ENCODE measurements around the gene WDR45B.

Gene WDR45B

DNA sequence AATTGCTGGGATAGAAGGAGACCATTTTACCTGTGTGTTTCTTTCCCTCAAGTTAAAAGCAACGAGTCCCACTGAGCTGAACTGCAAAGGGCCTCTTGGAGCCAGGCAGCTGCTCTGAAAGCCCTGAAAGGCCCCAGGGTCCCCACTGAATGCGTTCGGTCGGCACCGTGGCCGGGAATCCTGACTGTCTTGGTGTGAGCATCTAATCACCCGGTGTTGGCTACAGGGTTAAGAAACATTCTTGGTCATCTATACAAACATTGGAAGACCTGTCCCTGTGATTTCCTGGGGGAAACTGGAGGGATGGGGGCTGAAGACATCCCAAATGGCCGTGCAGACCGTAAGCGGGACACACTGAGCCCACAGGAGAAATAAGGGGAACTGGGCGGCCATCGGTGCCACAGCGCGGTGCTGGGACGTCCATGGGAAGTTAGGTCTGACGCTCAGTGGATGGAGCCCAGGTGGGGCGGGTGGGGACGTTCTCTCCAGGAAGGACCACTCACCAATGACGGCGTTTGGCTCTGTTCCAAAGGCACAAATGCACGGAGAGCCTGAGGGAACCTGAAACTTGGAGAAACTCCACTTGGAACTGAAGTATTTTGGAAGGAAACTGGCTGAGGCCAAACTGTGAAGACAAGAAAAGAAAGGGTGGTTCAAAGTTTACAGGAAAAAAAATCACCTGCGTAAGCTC is 32.1 kb downstream of the WDR45B start:
- Histone ChIP-seq H3K4me3 (no peak overlapping the region), H3K9me3 (no peaks in the 10 kb centered on the region), H3K36me3 (replicated peaks) (peaks cover 64% of the 10 kb centered on the region), H3K4me1 (no peaks in the 10 kb centered on the region), H3K27me3 (ENCODE audit: low read depth) (no peaks in the 10 kb centered on the region)
- in situ Hi-C loops (cut with MboI; ENCODE audit: low sequenced_read_pairs), result no loop called here
- DNase-seq (ENCODE audit: low spot score in 2 of 2), result no peak

DNA sequence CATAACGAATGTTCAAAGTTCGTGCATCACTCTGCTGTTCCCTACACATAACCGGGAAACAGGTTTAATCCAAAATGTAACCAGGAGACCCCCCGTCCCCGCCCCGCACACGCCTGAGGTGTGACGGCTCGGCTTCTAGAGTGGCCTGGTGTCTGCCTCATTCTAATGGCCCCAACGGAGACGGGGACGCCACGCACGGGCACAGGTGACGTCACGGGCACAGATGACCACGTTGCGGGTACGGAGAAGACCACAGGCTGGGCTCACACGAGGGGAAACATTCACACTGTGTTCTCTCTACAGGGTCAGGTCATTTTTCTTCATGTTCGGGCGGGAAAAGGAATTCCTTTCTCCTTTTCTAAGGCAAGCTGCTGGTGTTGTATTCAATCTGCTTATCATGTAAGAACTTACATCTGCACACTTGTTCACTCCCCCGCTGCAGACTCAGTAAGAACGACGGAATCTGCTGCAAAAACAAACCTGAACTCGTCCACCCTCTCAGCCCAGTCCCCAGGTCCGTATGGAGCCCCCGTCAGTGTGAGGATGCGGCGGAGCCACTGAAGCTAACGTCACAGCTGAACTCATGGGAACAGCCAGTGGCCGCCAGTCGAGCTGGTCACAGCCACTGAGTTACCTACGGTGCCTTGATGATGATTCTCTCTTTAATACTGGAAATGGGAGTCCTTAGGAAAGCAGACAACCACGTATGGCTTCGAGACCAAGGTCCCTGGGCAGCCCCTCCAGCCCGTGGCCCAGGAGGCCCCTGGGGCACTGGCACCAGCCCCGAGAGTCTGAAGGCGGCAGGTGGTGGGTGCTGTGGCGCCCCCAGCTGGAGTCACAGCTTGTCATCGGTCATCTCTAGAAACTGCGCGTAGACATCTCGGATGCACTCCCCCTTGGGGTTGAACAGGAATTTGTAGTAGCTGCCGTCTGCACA is 32.9 kb downstream of the WDR45B start:
- H3K4me1 ChIP-seq, result no peaks in the 10 kb centered on the region
- DNase-seq (ENCODE audit: low spot score in 2 of 2), result no peak
- no peaks in the 10 kb centered on the region for H3K9me3 ChIP-seq
- in situ Hi-C loops (cut with MboI; ENCODE audit: low sequenced_read_pairs), result no loop called here
- H3K4me3 ChIP-seq, result no peak overlapping the region
- peaks cover 56% of the 10 kb centered on the region for H3K36me3 ChIP-seq (replicated peaks)
- no peaks in the 10 kb centered on the region for H3K27me3 ChIP-seq (ENCODE audit: low read depth)

DNA sequence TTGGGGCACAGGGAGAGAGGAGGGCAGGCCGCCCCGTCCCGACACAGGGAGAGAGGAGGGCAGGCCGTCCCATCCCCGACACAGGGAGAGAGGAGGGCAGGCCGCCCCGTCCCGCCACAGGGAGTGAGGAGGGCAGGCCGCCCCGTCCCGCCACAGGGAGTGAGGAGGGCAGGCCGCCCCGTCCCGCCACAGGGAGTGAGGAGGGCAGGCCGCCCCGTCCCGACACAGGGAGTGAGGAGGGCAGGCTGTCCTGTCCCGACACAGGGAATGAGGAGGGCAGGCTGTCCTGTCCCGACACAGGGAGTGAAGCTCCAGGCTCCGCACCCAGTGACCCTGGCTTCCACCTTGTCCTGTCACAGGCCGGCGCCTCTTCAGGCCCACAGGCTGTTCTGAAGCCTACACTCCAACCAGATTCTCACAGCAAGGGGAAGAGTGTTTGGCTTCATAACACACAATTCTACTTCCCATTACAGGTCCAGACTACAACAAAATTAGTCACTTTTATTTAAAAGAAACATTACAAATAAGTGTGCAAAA is 34.1 kb downstream of the WDR45B start:
- H3K27me3 ChIP-seq (ENCODE audit: low read depth), result no peaks in the 10 kb centered on the region
- no peak for DNase-seq (ENCODE audit: low spot score in 2 of 2)
- H3K9me3 ChIP-seq, result no peaks in the 10 kb centered on the region
- no peaks in the 10 kb centered on the region for H3K4me1 ChIP-seq
- H3K36me3 ChIP-seq (replicated peaks), result peaks cover 50% of the 10 kb centered on the region
- in situ Hi-C loops (cut with MboI; ENCODE audit: low sequenced_read_pairs), result no loop called here
- H3K4me3 ChIP-seq, result no peak overlapping the region

DNA sequence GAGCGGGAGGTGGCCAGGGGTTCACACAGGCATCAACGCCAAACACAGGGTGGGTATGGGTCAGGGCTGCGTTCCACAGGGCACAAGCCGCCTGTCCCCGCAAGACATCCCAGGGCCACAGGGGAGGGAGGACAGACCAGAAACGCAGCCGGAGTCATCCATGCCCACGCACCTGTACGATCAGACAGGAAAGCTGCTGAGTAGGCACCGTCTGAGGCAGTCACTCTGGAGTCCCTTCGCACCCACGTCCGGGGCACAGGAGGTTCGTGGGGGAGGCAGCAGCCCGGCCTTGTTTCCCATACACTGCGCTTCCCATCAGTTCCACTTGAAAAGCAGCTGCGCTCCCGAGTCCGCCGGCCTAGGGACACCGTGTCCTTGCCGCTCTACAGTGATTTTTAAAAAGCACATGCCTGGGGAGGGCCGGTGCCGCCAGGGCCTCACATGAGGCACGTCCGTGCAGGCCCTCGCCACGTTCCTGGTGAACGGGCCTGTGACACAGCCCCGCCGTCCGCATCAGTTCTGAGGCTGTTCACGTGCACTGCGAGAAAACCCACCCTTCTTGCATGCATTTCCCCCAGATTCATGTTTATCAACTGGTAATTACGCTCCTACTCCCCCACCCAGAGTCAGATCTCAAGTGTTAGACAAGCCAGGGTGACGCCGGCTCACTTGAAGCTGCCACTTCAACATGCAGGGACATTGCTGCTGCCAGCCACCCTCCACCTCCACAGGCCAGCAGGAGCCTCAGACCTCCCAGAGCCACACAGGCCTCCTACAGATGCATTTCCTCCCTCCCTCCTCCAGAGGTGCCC is 34.8 kb downstream of the WDR45B start:
- Histone ChIP-seq H3K27me3 (ENCODE audit: low read depth) (no peaks in the 10 kb centered on the region), H3K4me3 (no peak overlapping the region), H3K4me1 (no peaks in the 10 kb centered on the region), H3K36me3 (replicated peaks) (peaks cover 43% of the 10 kb centered on the region), H3K9me3 (no peaks in the 10 kb centered on the region)
- in situ Hi-C loops (cut with MboI; ENCODE audit: low sequenced_read_pairs), result no loop called here
- DNase-seq (ENCODE audit: low spot score in 2 of 2), result no peak

DNA sequence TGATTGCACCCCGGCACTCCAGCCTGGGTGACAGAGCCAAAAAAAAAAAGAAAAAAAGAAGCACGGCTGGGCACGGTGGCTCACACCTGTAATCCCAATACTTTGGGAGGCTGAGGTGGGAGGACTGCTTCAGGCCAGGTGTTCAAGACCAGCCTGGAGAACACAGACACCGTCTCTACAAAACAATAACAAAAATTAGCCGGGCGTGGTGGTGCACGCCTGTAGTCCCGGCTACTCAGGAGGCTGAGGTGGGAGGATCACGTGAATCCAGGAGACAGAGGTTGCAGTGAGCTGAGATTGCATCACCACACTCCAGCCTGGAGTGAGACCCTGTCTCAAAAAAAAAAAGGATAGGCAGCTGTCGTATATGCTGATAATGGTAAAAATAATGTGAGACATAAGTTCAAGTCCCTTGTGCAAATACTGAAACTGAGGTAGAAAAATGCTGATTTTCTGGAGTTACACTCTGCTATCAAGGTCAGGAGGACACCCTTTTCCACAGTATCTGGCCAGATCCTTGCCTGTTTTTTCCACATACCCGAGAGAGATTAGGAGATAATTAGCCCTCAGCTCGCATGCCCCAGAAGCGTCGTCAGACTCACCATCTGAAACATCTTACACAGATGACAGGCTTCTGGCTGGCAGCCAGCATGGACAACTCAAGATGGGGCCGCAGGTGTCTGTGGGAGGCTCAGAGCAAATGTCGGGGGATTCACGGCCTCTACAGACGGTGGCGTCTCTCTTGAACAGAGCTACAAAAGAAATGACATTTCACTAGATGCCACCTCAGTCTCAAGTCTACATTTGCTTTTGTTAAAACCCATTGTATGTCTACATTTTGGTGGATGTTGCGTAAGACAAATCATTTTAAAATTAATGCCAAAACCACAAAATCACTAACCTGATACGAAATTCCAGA is 36.8 kb downstream of the WDR45B start:
- no peaks in the 10 kb centered on the region for H3K27me3 ChIP-seq (ENCODE audit: low read depth)
- H3K9me3 ChIP-seq, result no peaks in the 10 kb centered on the region
- peaks cover 29% of the 10 kb centered on the region for H3K36me3 ChIP-seq (replicated peaks)
- in situ Hi-C loops (cut with MboI; ENCODE audit: low sequenced_read_pairs), result no loop called here
- H3K4me1 ChIP-seq, result no peaks in the 10 kb centered on the region
- H3K4me3 ChIP-seq, result no peak overlapping the region
- DNase-seq (ENCODE audit: low spot score in 2 of 2), result peak in 1 of 2 experiments; percentile 41

DNA sequence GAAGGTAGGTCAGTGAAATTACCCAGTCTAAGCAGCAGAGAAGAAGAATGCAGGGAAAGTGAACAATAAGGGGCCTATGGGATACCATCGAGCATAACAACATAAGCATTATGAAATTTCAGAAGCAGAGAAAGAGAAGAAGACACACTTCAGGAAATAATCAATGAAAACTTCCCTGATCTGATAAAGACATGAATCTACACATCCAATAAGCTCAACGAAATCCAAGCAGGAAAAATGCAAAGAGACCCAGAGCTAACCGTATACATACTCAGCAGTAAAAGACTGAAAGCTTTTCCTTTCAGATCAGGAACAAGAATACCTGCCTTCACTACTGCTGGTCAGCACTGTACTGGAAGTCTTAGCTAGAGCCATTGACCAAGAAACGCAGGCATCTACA is 38.6 kb downstream of the WDR45B start:
- Histone ChIP-seq H3K4me3 (no peak overlapping the region), H3K27me3 (ENCODE audit: low read depth) (no peaks in the 10 kb centered on the region), H3K9me3 (no peaks in the 10 kb centered on the region), H3K4me1 (no peaks in the 10 kb centered on the region), H3K36me3 (replicated peaks) (peaks cover 21% of the 10 kb centered on the region)
- no peak for DNase-seq (ENCODE audit: low spot score in 2 of 2)
- in situ Hi-C loops (cut with MboI; ENCODE audit: low sequenced_read_pairs), result no loop called here

DNA sequence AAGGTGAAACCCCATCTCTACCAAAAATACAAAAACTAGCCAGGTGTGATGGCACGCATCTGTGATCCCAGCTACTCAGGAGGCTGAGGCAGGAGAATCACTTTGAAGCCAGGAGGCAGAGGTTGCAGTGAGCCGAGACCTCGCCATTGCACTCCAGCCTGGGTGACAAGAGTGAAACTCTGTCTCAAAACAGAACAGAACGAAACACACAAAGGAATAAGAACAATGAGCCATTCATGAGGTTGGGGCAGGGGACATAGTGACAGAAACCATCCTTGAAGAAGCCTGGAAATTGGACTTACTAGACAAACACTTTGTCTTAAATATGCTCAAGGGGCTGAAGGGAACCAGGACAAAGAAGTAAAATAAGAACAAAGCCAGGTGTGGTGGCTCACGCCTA is 39.4 kb downstream of the WDR45B start:
- no peak for DNase-seq (ENCODE audit: low spot score in 2 of 2)
- Histone ChIP-seq H3K4me3 (no peak overlapping the region), H3K4me1 (no peaks in the 10 kb centered on the region), H3K9me3 (no peaks in the 10 kb centered on the region), H3K27me3 (ENCODE audit: low read depth) (no peaks in the 10 kb centered on the region), H3K36me3 (replicated peaks) (peaks cover 20% of the 10 kb centered on the region)
- in situ Hi-C loops (cut with MboI; ENCODE audit: low sequenced_read_pairs), result no loop called here

DNA sequence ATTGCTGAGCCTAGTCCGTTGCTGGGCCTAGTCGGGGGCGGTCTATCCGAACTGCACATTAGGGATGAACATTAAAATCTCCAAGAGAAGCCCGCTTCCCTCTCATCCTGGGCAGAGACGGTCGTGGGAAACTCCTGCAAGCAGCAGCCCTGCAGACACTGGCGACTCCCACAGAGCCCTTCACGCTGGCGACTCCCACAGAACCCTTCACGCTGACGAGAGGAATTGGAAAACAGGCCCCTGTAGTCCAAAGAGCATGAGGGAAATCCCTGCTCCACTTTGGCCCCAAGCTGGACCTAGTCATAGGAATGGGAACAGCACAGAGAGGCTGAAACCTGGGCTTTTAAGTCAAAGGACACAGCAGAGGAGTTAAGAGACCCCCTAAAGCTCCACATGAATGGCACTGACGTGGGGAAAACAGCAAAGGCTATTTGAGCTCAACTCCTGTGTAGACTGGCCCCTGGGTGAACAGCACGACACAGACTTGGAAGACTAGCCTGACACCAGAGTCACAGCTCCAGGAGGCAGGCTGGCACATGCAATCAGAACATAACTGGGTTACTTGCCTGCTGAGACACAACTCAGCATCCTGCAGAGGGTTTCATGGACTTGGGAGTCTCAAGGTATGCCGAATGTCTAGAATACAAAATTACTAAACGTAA is 42.2 kb downstream of the WDR45B start:
- H3K36me3 ChIP-seq (replicated peaks), result peaks cover 47% of the 10 kb centered on the region
- H3K27me3 ChIP-seq (ENCODE audit: low read depth), result no peaks in the 10 kb centered on the region
- H3K4me1 ChIP-seq, result no peaks in the 10 kb centered on the region
- H3K4me3 ChIP-seq, result no peak overlapping the region
- no peaks in the 10 kb centered on the region for H3K9me3 ChIP-seq
- DNase-seq (ENCODE audit: low spot score in 2 of 2), result no peak
- in situ Hi-C loops (cut with MboI; ENCODE audit: low sequenced_read_pairs), result no loop called here

DNA sequence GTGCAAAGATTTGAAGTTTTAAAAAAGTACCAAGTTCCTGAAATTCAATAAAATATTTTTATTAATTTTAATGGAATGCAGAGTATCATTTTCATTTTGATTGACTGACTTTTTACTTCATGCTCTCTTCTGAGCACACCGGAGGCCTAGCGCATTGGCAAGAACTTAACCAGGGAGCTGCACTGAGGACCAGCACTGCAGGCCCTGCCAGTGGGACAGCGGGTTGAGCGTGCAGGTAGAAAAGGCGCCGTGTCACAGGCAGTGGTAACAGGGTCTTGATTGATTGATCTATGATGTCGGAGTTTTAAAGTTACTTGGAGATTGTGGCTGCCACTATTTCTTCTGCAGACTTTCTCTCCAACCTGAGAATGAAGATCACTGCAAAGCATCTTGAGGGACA is 43.7 kb downstream of the WDR45B start:
- H3K36me3 ChIP-seq (replicated peaks), result peaks cover 59% of the 10 kb centered on the region
- in situ Hi-C loops (cut with MboI; ENCODE audit: low sequenced_read_pairs), result no loop called here

DNA sequence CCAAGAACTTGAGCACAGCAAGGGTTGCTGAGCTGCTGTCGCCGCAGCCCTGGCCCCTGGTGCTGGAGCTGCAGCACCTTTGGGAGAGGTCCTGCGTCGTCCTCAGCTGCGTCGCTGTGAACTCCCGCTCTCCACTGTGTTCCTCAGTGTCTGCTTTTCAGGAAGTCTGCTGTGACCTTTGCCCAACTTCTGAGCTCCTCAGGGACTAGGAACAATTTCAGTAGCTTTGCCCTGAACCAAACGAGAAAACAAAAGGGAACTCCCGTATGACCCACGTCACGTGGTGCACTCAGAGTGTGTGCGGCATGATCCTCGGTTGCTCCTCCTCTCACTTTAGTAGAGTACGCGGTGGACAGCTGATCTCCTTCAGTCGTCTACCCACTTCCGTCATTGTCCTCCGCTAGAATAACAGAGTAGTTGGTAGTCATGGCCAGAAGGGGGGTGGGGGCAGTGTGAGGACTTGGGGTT is 44.2 kb downstream of the WDR45B start:
- no peaks in the 10 kb centered on the region for H3K9me3 ChIP-seq
- DNase-seq (ENCODE audit: low spot score in 2 of 2), result no peak
- H3K4me1 ChIP-seq, result no peaks in the 10 kb centered on the region
- in situ Hi-C loops (cut with MboI; ENCODE audit: low sequenced_read_pairs), result no loop called here
- H3K4me3 ChIP-seq, result no peak overlapping the region
- no peaks in the 10 kb centered on the region for H3K27me3 ChIP-seq (ENCODE audit: low read depth)
- H3K36me3 ChIP-seq (replicated peaks), result peaks cover 64% of the 10 kb centered on the region

More for the DNA sequence above, 43.7 kb downstream of the WDR45B start:
- Histone ChIP-seq H3K4me3 (no peak overlapping the region), H3K4me1 (no peaks in the 10 kb centered on the region), H3K9me3 (no peaks in the 10 kb centered on the region), H3K27me3 (ENCODE audit: low read depth) (no peaks in the 10 kb centered on the region)
- DNase-seq (ENCODE audit: low spot score in 2 of 2), result no peak

DNA sequence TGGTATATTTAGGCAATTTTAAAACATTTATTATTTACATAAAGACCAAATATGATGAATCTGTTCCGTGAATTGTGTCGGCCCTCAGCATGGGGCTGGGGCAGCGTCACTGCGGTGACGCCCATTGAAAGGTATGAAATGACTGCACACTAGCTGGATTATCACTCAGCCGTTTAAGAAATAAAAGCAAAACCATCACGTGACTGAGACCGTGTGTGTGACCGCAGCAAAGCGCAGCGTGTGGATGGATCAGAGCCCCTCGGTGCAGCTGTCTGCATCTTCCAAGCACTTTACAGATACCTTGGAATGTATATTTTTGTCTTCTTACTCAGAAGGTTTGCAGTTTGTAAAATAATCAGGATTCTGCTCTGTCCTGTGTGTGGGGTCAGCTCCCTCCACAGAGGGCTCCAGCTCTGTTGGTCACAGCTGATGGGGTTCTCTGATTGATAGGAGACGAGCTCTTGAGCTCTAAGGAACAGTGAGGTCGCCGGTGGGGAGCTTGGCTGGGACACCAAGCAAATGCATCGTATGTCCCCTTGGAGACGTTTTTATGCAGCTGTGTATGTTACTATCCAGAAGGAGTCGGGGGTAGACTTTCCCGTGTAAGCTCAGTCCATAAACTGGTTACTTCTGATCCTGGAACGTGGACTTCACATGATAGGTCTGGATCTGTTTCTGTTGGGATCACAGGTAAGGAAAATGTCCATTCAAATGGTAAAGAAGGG is 45.1 kb downstream of the WDR45B start:
- Histone ChIP-seq H3K4me1 (no peaks in the 10 kb centered on the region), H3K9me3 (no peaks in the 10 kb centered on the region), H3K4me3 (no peak overlapping the region), H3K36me3 (replicated peaks) (peaks cover 70% of the 10 kb centered on the region), H3K27me3 (ENCODE audit: low read depth) (no peaks in the 10 kb centered on the region)
- in situ Hi-C loops (cut with MboI; ENCODE audit: low sequenced_read_pairs), result no loop called here
- DNase-seq (ENCODE audit: low spot score in 2 of 2), result no peak

DNA sequence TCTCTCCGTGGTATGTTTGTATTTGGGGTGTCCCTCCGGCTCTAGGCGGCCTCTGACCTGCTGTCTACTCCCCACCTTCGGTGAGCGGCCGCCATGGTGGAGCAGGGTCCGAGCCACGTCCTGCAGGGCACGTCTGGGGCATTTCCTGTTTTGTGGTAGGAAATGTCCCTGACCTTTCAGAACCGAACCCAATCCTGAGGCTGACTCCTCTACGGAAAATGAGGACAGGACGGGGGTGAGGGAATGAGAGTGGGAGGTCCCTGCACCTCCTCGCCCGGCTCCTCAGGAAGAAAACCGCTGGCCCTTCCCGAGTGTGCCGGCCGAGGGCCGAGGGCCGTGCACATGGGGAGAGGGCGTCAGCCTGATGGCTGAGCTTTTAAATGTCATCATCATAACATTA is 45.8 kb downstream of the WDR45B start:
- no peak overlapping the region for H3K4me3 ChIP-seq
- DNase-seq (ENCODE audit: low spot score in 2 of 2), result no peak
- H3K9me3 ChIP-seq, result no peaks in the 10 kb centered on the region
- H3K36me3 ChIP-seq (replicated peaks), result peaks cover 72% of the 10 kb centered on the region
- no peaks in the 10 kb centered on the region for H3K4me1 ChIP-seq
- in situ Hi-C loops (cut with MboI; ENCODE audit: low sequenced_read_pairs), result no loop called here
- no peaks in the 10 kb centered on the region for H3K27me3 ChIP-seq (ENCODE audit: low read depth)

Data from HAP-1 (cell line).